GM21447 (cell line): ENCODE data around the gene PCYT1A.
"Not testable (repeated sequence)": the region's sequence is repeated elsewhere in the genome, so short reads cannot be mapped to it uniquely, and the experiment has no call there.

Experiments used
- ATAC-seq: cut with Tn5 transposase; IDR thresholded peaks from one replicate; pipeline ENCODE4 v1.9.1; 2021; ENCODE audit not compliant: unreplicated experiment

The PCYT1A gene

GRCh38 chr3:196287440-196288140 is at the start of gene PCYT1A:
Gene PCYT1A (minus strand): TSS chr3:196287726. CDS start chr3:196270531, 17,195 bp downstream.
- peak; percentile 88 for ATAC-seq

GRCh38 chr3:196336319-196337145 is 49.0 kb upstream of the PCYT1A start:
- ATAC-seq: no peak

GRCh38 chr3:196335503-196335948 is 48.0 kb upstream of the PCYT1A start:
- ATAC-seq: no peak

GRCh38 chr3:196334982-196335381 is 47.5 kb upstream of the PCYT1A start:
- ATAC-seq: no peak

- no peak for ATAC-seq
Measured at GRCh38 chr3:196332168-196332567, 44.6 kb upstream of the PCYT1A start.

GRCh38 chr3:196327405-196327804 is 39.9 kb upstream of the PCYT1A start:
- ATAC-seq: no peak

- no peak for ATAC-seq
Measured at GRCh38 chr3:196326936-196327335, 39.4 kb upstream of the PCYT1A start.

GRCh38 chr3:196323691-196324090 is 36.2 kb upstream of the PCYT1A start:
- no peak for ATAC-seq

GRCh38 chr3:196323016-196323415 is 35.5 kb upstream of the PCYT1A start:
- ATAC-seq: no peak

GRCh38 chr3:196321162-196321561 is 33.6 kb upstream of the PCYT1A start:
- ATAC-seq: no peak

GRCh38 chr3:196320137-196320536 is 32.6 kb upstream of the PCYT1A start:
- ATAC-seq: no peak

- peak; percentile 74 for ATAC-seq
Measured at GRCh38 chr3:196317687-196318467, 30.4 kb upstream of the PCYT1A start, which contains the start of gene DYNLT2B. Gene DYNLT2B (minus strand): TSS chr3:196318240. CDS start chr3:196318152, 88 bp downstream.

- ATAC-seq: not testable (repeated sequence)
Measured at GRCh38 chr3:196316799-196317686, 29.5 kb upstream of the PCYT1A start.

- ATAC-seq: no peak
Measured at GRCh38 chr3:196315821-196316220, 28.3 kb upstream of the PCYT1A start.

GRCh38 chr3:196314597-196314996 is 27.1 kb upstream of the PCYT1A start:
- ATAC-seq: no peak

- ATAC-seq: not testable (repeated sequence)
Measured at GRCh38 chr3:196314086-196314485, 26.6 kb upstream of the PCYT1A start.

GRCh38 chr3:196302960-196303359 is 15.4 kb upstream of the PCYT1A start:
- ATAC-seq: not testable (repeated sequence)

GRCh38 chr3:196302551-196302950 is 15.0 kb upstream of the PCYT1A start:
- not testable (repeated sequence) for ATAC-seq

- no peak for ATAC-seq
Measured at GRCh38 chr3:196298521-196298920, 11.0 kb upstream of the PCYT1A start.

GRCh38 chr3:196292286-196292923 is 4.9 kb upstream of the PCYT1A start:
- no peak for ATAC-seq
